Endothelial cell of umbilical vein (primary cell): ENCODE measurements around the gene MAN2B2. TPM values are rescaled to one million over a fixed set of nuclear protein-coding genes. Genes with fewer than 3 reads are reported as not detected.

Source experiments
- BruUV-seq: library from RNA; stranded (reverse); fragments of 400-500 nt; replicated peaks from 2 replicates; lab custom pipeline; 2021; lab: Mats Ljungman, UMichigan
- CTCF ChIA-PET: fragments of 300-600, 350-600 bp; sonication (Branson Sonifier 250); formaldehyde crosslinking; loops from one replicate; lab custom pipeline; 2021; ENCODE audit warnings: antibody characterized with exemption, inconsistent platforms; lab: Charles Lee
- POLR2A ChIA-PET: fragments of 300-600, 350-600 bp; sonication (Branson Sonifier 250); formaldehyde crosslinking; loops from one replicate; lab custom pipeline; 2021; ENCODE audit warnings: antibody characterized with exemption, inconsistent platforms; lab: Charles Lee
- DNase-seq: peaks from one replicate; pipeline ENCODE4 v3.0.0-alpha.2; 2011; ENCODE audit warnings: low read depth, low spot score
- FAIRE-seq: peaks from 2 replicates; lab custom pipeline; 2011; peaks lifted over from hg19 to GRCh38; lab: Jason Lieb, UNC
- H2AFZ ChIP-seq: 2 replicates; pipeline ENCODE4 v1.6.0; 2012; ENCODE audit warnings: low read depth, low read length, control low read depth, inconsistent platforms
- H3K27ac ChIP-seq: 2 replicates; pipeline ENCODE4 v1.5.1; 2011; ENCODE audit warnings: low read depth, mild to moderate bottlenecking, control low read depth, low read length, moderate library complexity; ENCODE audit not compliant: insufficient read depth
- H3K27me3 ChIP-seq, 2 experiments: 2 replicates each; pipeline versions ENCODE4 v1.6.0 to v1.6.1; 2011; ENCODE audit warnings: low read length in 2 of 2, mixed read lengths in 1 of 2; ENCODE audit not compliant: control insufficient read depth in 2 of 2, insufficient read depth in 2 of 2
- H3K36me3 ChIP-seq, 2 experiments: 2 replicates in 1 of 2; 3 replicates in 1 of 2; pipeline ENCODE4 v1.5.1; 2011; ENCODE audit warnings: low read length in 2 of 2, mild to moderate bottlenecking in 1 of 2, moderate library complexity in 1 of 2; ENCODE audit not compliant: control insufficient read depth in 2 of 2, insufficient read depth in 2 of 2; ENCODE audit errors: extremely low read depth in 1 of 2
- H3K4me1 ChIP-seq: 3 replicates; pipeline ENCODE4 v1.5.1; 2011; ENCODE audit warnings: mild to moderate bottlenecking, low read length; ENCODE audit not compliant: control insufficient read depth, insufficient read depth; ENCODE audit errors: extremely low read depth
- H3K4me2 ChIP-seq: 2 replicates; pipeline ENCODE4 v1.6.1; 2011; ENCODE audit warnings: low read length, control low read depth, mixed read lengths; ENCODE audit not compliant: insufficient read depth
- H3K4me3 ChIP-seq, 3 experiments: fragments of 200-600 bp in 1 of 3; sonication (generic), shearing (Covaris generic) in 1 of 3; replicated peaks in 1 of 3; 2 replicates each; pipeline ENCODE4 v1.5.1; 2011 to 2016; ENCODE audit warnings: control low read depth in 3 of 3, low read length in 3 of 3, mild to moderate bottlenecking in 2 of 3, inconsistent platforms in 1 of 3, low read depth in 1 of 3, moderate library complexity in 1 of 3; ENCODE audit not compliant: insufficient read depth in 1 of 3
- H3K79me2 ChIP-seq: 2 replicates; pipeline ENCODE4 v1.6.0; 2012; ENCODE audit warnings: low read length, inconsistent platforms; ENCODE audit not compliant: control insufficient read depth, insufficient read depth
- H3K9ac ChIP-seq: replicated peaks from 2 replicates; pipeline ENCODE3; 2011; ENCODE audit warnings: low read length, control low read depth; ENCODE audit not compliant: insufficient read depth; ENCODE audit errors: extremely low read depth
- H3K9me1 ChIP-seq: replicated peaks from 3 replicates; pipeline ENCODE4 v1.6.0; 2011; ENCODE audit warnings: mild to moderate bottlenecking, low read length; ENCODE audit not compliant: control insufficient read depth, insufficient read depth; ENCODE audit errors: extremely low read depth
- H3K9me3 ChIP-seq: replicated peaks from 2 replicates; pipeline ENCODE4 v1.5.1; 2012; ENCODE audit warnings: low read length, inconsistent platforms; ENCODE audit not compliant: control insufficient read depth, insufficient read depth
- H4K20me1 ChIP-seq: replicated peaks from 2 replicates; pipeline ENCODE3; 2011; ENCODE audit warnings: mild to moderate bottlenecking, low read length; ENCODE audit not compliant: control insufficient read depth, insufficient read depth; ENCODE audit errors: extremely low read depth
- EZH2 ChIP-seq: IDR thresholded peaks from 2 replicates; pipeline ENCODE4 v1.6.1; 2012; ENCODE audit warnings: borderline replicate concordance, low read depth, mild to moderate bottlenecking, moderate library complexity, low read length, inconsistent platforms; ENCODE audit not compliant: severe bottlenecking
- FOS ChIP-seq: IDR thresholded peaks from 2 replicates; pipeline ENCODE4 v1.6.1; 2011; ENCODE audit warnings: mild to moderate bottlenecking, low read length, moderate library complexity, borderline replicate concordance; ENCODE audit not compliant: insufficient read depth
- GATA2 ChIP-seq: IDR thresholded peaks from 2 replicates; pipeline ENCODE4 v1.7.0; 2011; ENCODE audit warnings: low read depth, mild to moderate bottlenecking, moderate library complexity, mixed read lengths, low read length; ENCODE audit not compliant: insufficient read length, insufficient read depth
- MYC ChIP-seq: IDR thresholded peaks from one replicate; pipeline ENCODE4 v1.6.1; 2011; ENCODE audit warnings: mild to moderate bottlenecking, low read depth, low read length
- POLR2A ChIP-seq: IDR thresholded peaks from 2 replicates; pipeline ENCODE4 v1.6.1; 2012; ENCODE audit warnings: low read depth, mild to moderate bottlenecking, control low read depth, low read length
- POLR2AphosphoS5 ChIP-seq: IDR thresholded peaks from 2 replicates; pipeline ENCODE4 v1.6.1; 2012; ENCODE audit warnings: low read depth, mild to moderate bottlenecking, control low read depth, low read length, moderate library complexity; ENCODE audit not compliant: insufficient read depth
- dilution Hi-C: fragments of 300-500 bp; cut with MboI; formaldehyde crosslinking; loops from one replicate; pipeline ENCODE4 v1.15.0; 2019; ENCODE audit warnings: low sequenced_read_pairs; ENCODE audit not compliant: extremely low pct_ligation_motif_present
- intact Hi-C: fragments of 100-400 bp; cut with micrococcal nuclease; formaldehyde crosslinking; loops from one replicate; pipeline ENCODE4 v1.10.0; 2022
- polyA plus RNA-seq, 4 experiments: library from polyadenylated mRNA; depleted of rRNA in 3 of 4; stranded (reverse) in 3 of 4; unstranded in 1 of 4; fragments of >200 nt; gene quantifications; 2 replicates each; pipeline versions ENCODE4 v1.2.1 to v1.2.3, GENCODE V29; 2011 to 2012; ENCODE audit warnings: missing spikeins in 1 of 4
- total RNA-seq: library from RNA; stranded (reverse); gene quantifications from 2 replicates; pipeline ENCODE4 v1.2.3, GENCODE V29; 2021
- TF ChIP-seq, protein P1 (sequence below), 2 donors: IDR thresholded peaks; 1 replicate in 1 of 2; 2 replicates in 1 of 2; pipeline ENCODE4 v1.5.1; 2011; ENCODE audit warnings: low read length in 2 of 2, mild to moderate bottlenecking in 2 of 2, moderate library complexity in 2 of 2, control low read depth in 1 of 2, inconsistent platforms in 1 of 2, low read depth in 1 of 2; ENCODE audit not compliant: insufficient read depth in 1 of 2; ENCODE audit errors: extremely low read depth in 1 of 2
- TF ChIP-seq, protein P2 (sequence below): IDR thresholded peaks from 2 replicates; pipeline ENCODE4 v1.6.1; 2011; ENCODE audit not compliant: insufficient read depth, insufficient read length

Gene MAN2B2
- total and polyA plus RNA-seq, 2 donors (not counting 3 experiments of a cell fraction or from before 2014, with no cell fraction given): 15.7 to 25.1 TPM

GRCh38 chr4:6566391-6567190 is 8.4 kb upstream of the MAN2B2 start:
- dilution Hi-C loops (no loop called here), intact Hi-C loops (no loop called here)
- no peaks in the 10 kb centered on the region for H3K79me2 ChIP-seq
- POLR2A ChIA-PET: no interaction called here
- no peaks in the 10 kb centered on the region for H3K9me3 ChIP-seq
- no peak for FAIRE-seq
- H3K27me3 ChIP-seq: peaks cover 33 to 41% of the 10 kb centered on the region in 2 experiments
- no peaks in the 10 kb centered on the region for H3K36me3 ChIP-seq
- CTCF ChIA-PET: no interaction called here
- H3K4me3 ChIP-seq: no peak overlapping the region
- no peak overlapping the region for H2AFZ ChIP-seq
- TF ChIP-seq MYC: no peak
- TF ChIP-seq, protein P1, sequence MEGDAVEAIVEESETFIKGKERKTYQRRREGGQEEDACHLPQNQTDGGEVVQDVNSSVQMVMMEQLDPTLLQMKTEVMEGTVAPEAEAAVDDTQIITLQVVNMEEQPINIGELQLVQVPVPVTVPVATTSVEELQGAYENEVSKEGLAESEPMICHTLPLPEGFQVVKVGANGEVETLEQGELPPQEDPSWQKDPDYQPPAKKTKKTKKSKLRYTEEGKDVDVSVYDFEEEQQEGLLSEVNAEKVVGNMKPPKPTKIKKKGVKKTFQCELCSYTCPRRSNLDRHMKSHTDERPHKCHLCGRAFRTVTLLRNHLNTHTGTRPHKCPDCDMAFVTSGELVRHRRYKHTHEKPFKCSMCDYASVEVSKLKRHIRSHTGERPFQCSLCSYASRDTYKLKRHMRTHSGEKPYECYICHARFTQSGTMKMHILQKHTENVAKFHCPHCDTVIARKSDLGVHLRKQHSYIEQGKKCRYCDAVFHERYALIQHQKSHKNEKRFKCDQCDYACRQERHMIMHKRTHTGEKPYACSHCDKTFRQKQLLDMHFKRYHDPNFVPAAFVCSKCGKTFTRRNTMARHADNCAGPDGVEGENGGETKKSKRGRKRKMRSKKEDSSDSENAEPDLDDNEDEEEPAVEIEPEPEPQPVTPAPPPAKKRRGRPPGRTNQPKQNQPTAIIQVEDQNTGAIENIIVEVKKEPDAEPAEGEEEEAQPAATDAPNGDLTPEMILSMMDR (IDR thresholded peaks at IDR 0.05; ENCODE audit: extremely low read depth in 1 of 2, insufficient read depth in 1 of 2, low read depth in 1 of 2, low read length in 2 of 2): no peak
- no peak for TF ChIP-seq FOS
- TF ChIP-seq GATA2: no peak
- TF ChIP-seq, protein P2, sequence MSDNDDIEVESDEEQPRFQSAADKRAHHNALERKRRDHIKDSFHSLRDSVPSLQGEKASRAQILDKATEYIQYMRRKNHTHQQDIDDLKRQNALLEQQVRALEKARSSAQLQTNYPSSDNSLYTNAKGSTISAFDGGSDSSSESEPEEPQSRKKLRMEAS: no peak
- TF ChIP-seq POLR2A: no peak
- TF ChIP-seq POLR2AphosphoS5: no peak
- TF ChIP-seq EZH2: peak; percentile 27
- no peaks in the 10 kb centered on the region for H4K20me1 ChIP-seq
- no peak for DNase-seq
- no TSS peak for BruUV-seq
- no peaks in the 10 kb centered on the region for H3K9me1 ChIP-seq
- H3K4me2 ChIP-seq: no peak overlapping the region
- H3K9ac ChIP-seq: no peak overlapping the region
- H3K27ac ChIP-seq: no peak overlapping the region
- no peaks in the 10 kb centered on the region for H3K4me1 ChIP-seq
